Measurements from ENCODE around the gene CGB2.
A peak's percentile ranks its signal among the peaks of the same experiment; 100 is the strongest.
"Not testable (repeated sequence)": the region's sequence is repeated elsewhere in the genome, so short reads cannot be mapped to it uniquely, and the experiment has no call there.

The CGB2 gene

GRCh38 chr19:49031642-49032301, at the start of gene CGB2:
Gene CGB2 (plus strand): TSS chr19:49031890. CDS start chr19:49032096, 206 bp downstream.
- FAIRE-seq; DNase-seq (ENCODE audit: low spot score): not testable (repeated sequence)

- no peak for DNase-seq (ENCODE audit: low spot score)
- FAIRE-seq: no peak
Measured at GRCh38 chr19:48982280-48982679, 49.4 kb upstream of the CGB2 start.

GRCh38 chr19:48985711-48986110, 46.0 kb upstream of the CGB2 start:
- DNase-seq (ENCODE audit: low spot score) (no peak), FAIRE-seq (no peak)

- no peak for DNase-seq (ENCODE audit: low spot score)
Measured at GRCh38 chr19:48986211-48986610, 45.5 kb upstream of the CGB2 start.

GRCh38 chr19:48987323-48987722, 44.4 kb upstream of the CGB2 start:
- DNase-seq (ENCODE audit: low spot score) (no peak), FAIRE-seq (no peak)

More at GRCh38 chr19:48986211-48986610, 45.5 kb upstream of the CGB2 start:
- no peak for FAIRE-seq

GRCh38 chr19:48988286-48988685, 43.4 kb upstream of the CGB2 start:
- DNase-seq (ENCODE audit: low spot score): no peak
- FAIRE-seq: no peak

GRCh38 chr19:48988860-48989259, 42.8 kb upstream of the CGB2 start:
- no peak for FAIRE-seq

GRCh38 chr19:48989701-48990291, 41.9 kb upstream of the CGB2 start:
- FAIRE-seq: no peak
- no peak for DNase-seq (ENCODE audit: low spot score)

More at GRCh38 chr19:48988860-48989259, 42.8 kb upstream of the CGB2 start:
- DNase-seq (ENCODE audit: low spot score): no peak

GRCh38 chr19:48990400-48990799, 41.3 kb upstream of the CGB2 start:
- FAIRE-seq: no peak
- no peak for DNase-seq (ENCODE audit: low spot score)

GRCh38 chr19:48991011-48991609, 40.6 kb upstream of the CGB2 start:
- DNase-seq (ENCODE audit: low spot score) (no peak), FAIRE-seq (no peak)

- FAIRE-seq: no peak
- DNase-seq (ENCODE audit: low spot score): peak; percentile 70
Measured at GRCh38 chr19:48991873-48992580, 39.7 kb upstream of the CGB2 start.

- no peak for DNase-seq (ENCODE audit: low spot score)
- FAIRE-seq: no peak
Measured at GRCh38 chr19:48992581-48993174, 39.0 kb upstream of the CGB2 start.

GRCh38 chr19:48993175-48994034, 38.3 kb upstream of the CGB2 start, which contains the start of the genes GYS1 and RUVBL2:
Gene GYS1 (minus strand): TSS chr19:48993309. CDS start chr19:48993112, 197 bp downstream.
Gene RUVBL2 (plus strand): TSS chr19:48993887. CDS start chr19:48993912, 25 bp downstream.
- peak; percentile 99 for DNase-seq (ENCODE audit: low spot score)
- FAIRE-seq: peak; percentile 89

GRCh38 chr19:48994035-48994386, 37.7 kb upstream of the CGB2 start:
- no peak for DNase-seq (ENCODE audit: low spot score)

GRCh38 chr19:48997972-48998371, 33.7 kb upstream of the CGB2 start:
- no peak for FAIRE-seq
- DNase-seq (ENCODE audit: low spot score): peak; percentile 41

More at GRCh38 chr19:48994035-48994386, 37.7 kb upstream of the CGB2 start:
- FAIRE-seq: no peak

- no peak for FAIRE-seq
- peak; percentile 53 for DNase-seq (ENCODE audit: low spot score)
Measured at GRCh38 chr19:48999481-49000325, 32.0 kb upstream of the CGB2 start.

GRCh38 chr19:49004133-49004532, 27.6 kb upstream of the CGB2 start:
- FAIRE-seq: no peak

GRCh38 chr19:49004964-49005614, 26.6 kb upstream of the CGB2 start:
- DNase-seq (ENCODE audit: low spot score) (no peak), FAIRE-seq (no peak)

More at GRCh38 chr19:49004133-49004532, 27.6 kb upstream of the CGB2 start:
- no peak for DNase-seq (ENCODE audit: low spot score)

- DNase-seq (ENCODE audit: low spot score) (no peak), FAIRE-seq (no peak)
Measured at GRCh38 chr19:49006905-49007304, 24.8 kb upstream of the CGB2 start.

All from urothelium cell line (cell line).